HAP-1 (cell line): Measurements from ENCODE around the gene POLR3C.
"Not testable (repeated sequence)": the region's sequence is repeated elsewhere in the genome, so short reads cannot be mapped to it uniquely, and the experiment has no call there.

Experiments
- DNase-seq, 2 experiments: peaks; one replicate each; pipeline ENCODE4 v3.0.0-alpha.2; 2016 to 2020; ENCODE audit warnings: low spot score in 2 of 2
- H3K27me3 ChIP-seq: fragments of 250-450 bp; sonication (Bioruptor Pico); 2 replicates; pipeline ENCODE4 v1.5.1; 2020; ENCODE audit warnings: low read depth, mild to moderate bottlenecking, moderate library complexity
- H3K36me3 ChIP-seq: fragments of 250-450 bp; sonication (Bioruptor Pico); replicated peaks from 2 replicates; pipeline ENCODE4 v1.5.1; 2020; ENCODE audit warnings: mild to moderate bottlenecking
- H3K4me1 ChIP-seq: fragments of 250-450 bp; sonication (Bioruptor Pico); 2 replicates; pipeline ENCODE4 v1.5.1; 2020; ENCODE audit warnings: mild to moderate bottlenecking
- H3K4me3 ChIP-seq: fragments of 250-450 bp; sonication (Bioruptor Pico); 2 replicates; pipeline ENCODE4 v1.5.1; 2020; ENCODE audit warnings: mild to moderate bottlenecking, moderate library complexity
- H3K9me3 ChIP-seq: fragments of 250-450 bp; sonication (Bioruptor Pico); 2 replicates; pipeline ENCODE4 v1.5.1; 2020; ENCODE audit warnings: mild to moderate bottlenecking, moderate library complexity
- in situ Hi-C: fragments of 300-500 bp; cut with MboI; formaldehyde crosslinking; loops from 3 replicates; pipeline ENCODE4 v1.14.3; 2020; ENCODE audit warnings: low sequenced_read_pairs, inconsistent platforms, mixed read lengths

POLR3C gene

DNA sequence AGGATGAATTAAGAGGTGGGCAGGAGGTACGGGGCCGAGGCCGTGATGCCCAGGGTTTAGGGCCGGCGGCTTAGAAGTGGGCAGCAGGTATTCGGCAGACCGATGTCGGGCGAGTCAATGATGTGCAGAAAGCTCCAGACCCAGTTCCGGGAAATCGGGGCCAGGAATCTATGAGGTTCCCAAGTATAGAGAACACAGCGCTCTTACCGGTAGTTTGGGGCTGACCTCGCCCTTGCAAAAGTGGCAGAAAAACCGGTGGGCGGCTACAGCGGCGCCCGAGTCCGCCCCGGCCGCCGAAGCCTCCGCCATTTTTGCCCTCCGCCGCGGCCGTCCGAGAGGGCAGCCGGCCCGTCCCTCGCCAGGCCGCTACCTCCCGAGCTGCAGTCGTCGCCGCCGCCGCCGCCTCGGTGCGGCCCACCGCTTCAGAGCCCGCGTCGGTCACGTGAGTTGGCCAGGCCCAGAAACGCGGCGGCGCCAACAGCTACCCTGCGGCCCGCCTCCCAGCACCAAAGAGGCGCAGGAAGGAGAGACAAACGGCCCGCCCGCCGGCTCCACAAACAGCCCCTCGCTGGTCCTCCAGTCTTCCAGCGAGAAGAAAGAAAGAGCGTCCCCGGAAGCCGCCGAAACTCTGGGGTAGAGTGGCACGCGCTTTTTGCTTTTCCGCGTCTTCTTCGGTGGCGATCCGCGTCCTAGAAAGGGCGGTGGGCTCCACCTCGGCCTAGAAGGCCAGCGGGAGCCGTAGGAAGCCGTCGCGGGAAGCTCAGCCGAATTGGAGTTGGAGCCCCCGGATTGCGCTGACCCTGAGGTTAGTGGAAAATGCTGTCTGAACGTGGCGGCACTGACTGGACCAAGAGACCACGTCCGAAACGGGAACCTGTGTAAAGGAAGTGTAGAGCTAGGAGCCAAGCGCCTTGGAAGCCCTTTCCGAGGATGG lies at the start of gene POLR3C, which contains the start of gene RNF115:
Gene POLR3C (plus strand): TSS at position 636 of the 934 bp plus-strand sequence. CDS start 1,577 bp downstream, outside the sequence.
Gene RNF115 (minus strand): TSS at position 531 of the 934 bp plus-strand sequence. CDS start 222 bp downstream, at position 309.
- in situ Hi-C loops: no loop called here
- Histone ChIP-seq H3K4me3 (peak within 1 kb of the TSS; percentile 78), H3K36me3 (peaks cover 28% of the 10 kb centered on the region), H3K27me3 (no peaks in the 10 kb centered on the region), H3K4me1 (peaks cover 4% of the 10 kb centered on the region; the same call in 1 of the 2 replicates), H3K9me3 (no peaks in the 10 kb centered on the region)
- peak; percentile 90 to 95 for DNase-seq

DNA sequence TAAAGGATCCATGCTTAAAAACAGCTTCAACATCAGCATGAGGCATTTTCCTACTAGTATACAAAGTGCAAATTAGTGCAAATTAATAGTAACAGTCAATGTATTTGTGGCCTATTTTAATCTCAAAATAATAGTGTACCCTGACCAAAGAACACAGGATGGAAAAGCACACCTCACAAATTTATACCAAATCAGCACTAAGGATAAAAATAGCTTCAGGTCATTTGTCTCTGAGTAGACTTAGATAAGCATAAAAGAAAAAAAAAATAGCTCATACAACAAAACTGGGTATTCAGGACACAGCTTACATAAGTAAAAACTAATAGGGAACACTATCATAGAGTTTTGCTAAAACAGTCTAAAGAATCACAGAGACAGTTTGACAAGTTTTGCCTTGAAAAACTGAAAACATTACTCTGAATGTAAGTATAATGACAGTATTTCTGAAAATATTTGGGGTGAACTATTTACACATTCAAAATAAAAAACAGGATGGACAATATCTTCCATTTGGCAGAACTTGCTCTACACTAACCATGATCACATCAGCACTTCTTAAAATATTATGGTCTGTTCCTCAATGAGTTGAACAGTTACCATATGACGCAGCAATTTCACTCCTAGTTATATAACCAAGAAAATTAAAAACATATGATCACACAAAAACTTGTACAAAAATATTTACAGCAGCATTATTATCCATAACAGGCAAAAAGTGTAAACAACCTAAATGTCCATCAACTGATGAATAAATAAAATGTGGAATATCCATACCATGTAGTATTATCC lies 46.4 kb upstream of the POLR3C start:
- no peaks in the 10 kb centered on the region for H3K27me3 ChIP-seq
- no peaks in the 10 kb centered on the region; the same call in 1 of the 2 replicates for H3K4me1 ChIP-seq
- no peaks in the 10 kb centered on the region; the same call in 1 of the 2 replicates for H3K9me3 ChIP-seq
- peaks cover 4% of the 10 kb centered on the region; the same call in 1 of the 2 replicates for H3K36me3 ChIP-seq
- in situ Hi-C loops: loop anchor here (5.0 kb wide), 1 partner anchor 55 kb away; no protein-coding TSS in a partner anchor
- DNase-seq: no peak
- H3K4me3 ChIP-seq: no peak overlapping the region

- peaks cover 4% of the 10 kb centered on the region; the same call in 1 of the 2 replicates for H3K36me3 ChIP-seq
- H3K4me3 ChIP-seq: no peak overlapping the region
- in situ Hi-C loops: loop anchor here (5.0 kb wide), 1 partner anchor 56 kb away; no protein-coding TSS in a partner anchor
- H3K4me1 ChIP-seq: no peaks in the 10 kb centered on the region; the same call in 1 of the 2 replicates
- no peak for DNase-seq
- H3K27me3 ChIP-seq: no peaks in the 10 kb centered on the region
- H3K9me3 ChIP-seq: no peaks in the 10 kb centered on the region; the same call in 1 of the 2 replicates
These were observed 45.9 kb upstream of the POLR3C start for GRCh38 chr1:145778146-145778540.

DNA sequence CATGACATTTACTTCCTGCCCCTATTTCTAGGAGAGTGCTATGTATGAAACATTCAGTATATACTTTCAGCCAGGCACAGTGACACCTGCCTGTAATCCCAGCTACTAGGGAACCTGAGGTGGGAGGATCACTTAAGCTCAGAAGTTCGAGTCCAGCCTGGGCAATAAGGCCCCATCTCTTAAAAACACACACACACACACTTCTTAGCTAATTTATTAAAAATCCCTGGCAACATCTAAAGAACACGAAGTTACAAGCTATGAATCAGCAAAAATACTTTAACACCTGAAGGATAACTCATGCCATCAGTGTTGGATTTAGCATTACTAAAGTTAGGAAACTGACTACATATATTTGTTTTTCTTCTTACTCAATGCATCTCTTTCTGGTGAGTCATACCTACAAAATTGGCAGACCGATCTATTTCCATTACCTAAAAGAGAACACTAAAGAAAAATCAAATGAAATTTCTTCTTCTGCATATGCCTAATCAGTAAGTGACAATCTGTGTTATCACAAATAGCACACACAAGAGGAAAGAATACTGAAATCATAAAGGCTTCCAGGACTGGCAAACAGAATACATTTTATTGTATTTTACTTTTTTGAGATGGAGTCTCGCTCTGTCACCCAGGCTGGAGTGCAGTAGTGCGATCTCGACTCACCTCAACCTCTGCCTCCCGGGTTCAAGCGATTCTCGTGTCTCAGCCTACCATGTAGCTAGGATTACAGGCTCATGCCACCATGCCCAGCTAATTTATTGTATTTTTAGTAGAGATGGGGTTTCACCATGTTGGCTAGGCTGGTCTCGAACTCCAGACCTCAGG lies 41.5 kb upstream of the POLR3C start:
- no peak for DNase-seq
- H3K9me3 ChIP-seq: no peaks in the 10 kb centered on the region; the same call in 1 of the 2 replicates
- in situ Hi-C loops: no loop called here
- H3K36me3 ChIP-seq: peaks cover 4% of the 10 kb centered on the region; the same call in 1 of the 2 replicates
- H3K4me3 ChIP-seq: no peak overlapping the region
- H3K27me3 ChIP-seq: no peaks in the 10 kb centered on the region
- peaks cover 15% of the 10 kb centered on the region for H3K4me1 ChIP-seq

DNA sequence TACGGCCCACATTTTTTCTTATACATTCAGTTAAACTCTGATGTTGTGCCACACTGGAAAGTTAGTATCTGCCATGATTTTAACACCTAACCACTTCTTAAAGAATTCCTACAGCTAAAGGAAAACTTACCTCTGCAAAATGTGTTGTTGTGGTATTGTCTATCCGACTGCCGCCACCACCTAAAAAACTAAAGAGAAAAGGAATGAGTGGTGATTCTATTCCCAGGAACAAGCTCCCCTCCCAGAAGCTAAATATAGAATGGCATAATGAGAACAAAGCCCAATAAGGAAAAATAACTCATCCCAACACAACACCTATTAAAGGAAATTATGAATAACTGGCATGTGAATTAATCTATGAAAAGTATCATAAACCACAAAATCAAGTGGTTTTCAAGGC lies 39.6 kb upstream of the POLR3C start:
- in situ Hi-C loops: no loop called here
- Histone ChIP-seq H3K9me3 (no peaks in the 10 kb centered on the region), H3K4me1 (peaks cover 15% of the 10 kb centered on the region), H3K36me3 (no peaks in the 10 kb centered on the region; the same call in 1 of the 2 replicates), H3K4me3 (no peak overlapping the region), H3K27me3 (no peaks in the 10 kb centered on the region)
- DNase-seq: no peak

- H3K4me3 ChIP-seq: no peak overlapping the region
- in situ Hi-C loops: no loop called here
These were observed 38.5 kb upstream of the POLR3C start for GRCh38 chr1:145785547-145785946.

DNA sequence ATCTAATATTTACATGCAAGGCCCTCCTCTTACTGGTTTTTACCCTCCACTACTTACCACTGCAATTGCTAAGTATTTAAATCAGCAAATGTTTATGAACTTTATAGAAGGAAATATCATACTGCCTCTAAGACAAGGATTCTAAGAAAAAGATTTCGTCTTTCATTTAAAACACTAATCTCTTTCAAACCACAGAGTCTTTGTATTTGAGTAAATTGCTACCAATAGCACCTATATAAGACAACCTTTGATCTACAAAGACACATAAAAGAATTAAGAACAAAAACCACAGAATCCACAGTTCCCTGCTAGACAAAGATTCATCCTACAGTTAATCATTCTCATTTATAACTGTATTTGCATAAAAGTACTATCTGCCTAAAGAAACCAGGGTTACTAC lies 37.7 kb upstream of the POLR3C start:
- in situ Hi-C loops: no loop called here
- DNase-seq: peak in 1 of 2 experiments; percentile 60
- no peaks in the 10 kb centered on the region for H3K27me3 ChIP-seq
- no peak overlapping the region for H3K4me3 ChIP-seq
- peaks cover 15% of the 10 kb centered on the region for H3K4me1 ChIP-seq
- no peaks in the 10 kb centered on the region for H3K9me3 ChIP-seq
- no peaks in the 10 kb centered on the region; the same call in 1 of the 2 replicates for H3K36me3 ChIP-seq

More at GRCh38 chr1:145785547-145785946, 38.5 kb upstream of the POLR3C start:
- no peak for DNase-seq
- Histone ChIP-seq H3K27me3 (no peaks in the 10 kb centered on the region), H3K36me3 (no peaks in the 10 kb centered on the region; the same call in 1 of the 2 replicates), H3K9me3 (no peaks in the 10 kb centered on the region), H3K4me1 (peaks cover 15% of the 10 kb centered on the region)

- in situ Hi-C loops: no loop called here
- Histone ChIP-seq H3K27me3 (no peaks in the 10 kb centered on the region), H3K4me1 (peaks cover 15% of the 10 kb centered on the region), H3K4me3 (no peak overlapping the region), H3K36me3 (no peaks in the 10 kb centered on the region; the same call in 1 of the 2 replicates), H3K9me3 (no peaks in the 10 kb centered on the region)
- DNase-seq: no peak
These were observed 35.4 kb upstream of the POLR3C start for GRCh38 chr1:145788580-145788979.

- H3K4me1 ChIP-seq, H3K4me3 ChIP-seq, DNase-seq, in situ Hi-C loops, H3K27me3 ChIP-seq, H3K36me3 ChIP-seq, H3K9me3 ChIP-seq: not testable (repeated sequence)
These were observed 32.1 kb upstream of the POLR3C start for GRCh38 chr1:145791860-145792259.

- H3K36me3 ChIP-seq: no peaks in the 10 kb centered on the region; the same call in 1 of the 2 replicates
These were observed 31.5 kb upstream of the POLR3C start for GRCh38 chr1:145792484-145792883.

DNA sequence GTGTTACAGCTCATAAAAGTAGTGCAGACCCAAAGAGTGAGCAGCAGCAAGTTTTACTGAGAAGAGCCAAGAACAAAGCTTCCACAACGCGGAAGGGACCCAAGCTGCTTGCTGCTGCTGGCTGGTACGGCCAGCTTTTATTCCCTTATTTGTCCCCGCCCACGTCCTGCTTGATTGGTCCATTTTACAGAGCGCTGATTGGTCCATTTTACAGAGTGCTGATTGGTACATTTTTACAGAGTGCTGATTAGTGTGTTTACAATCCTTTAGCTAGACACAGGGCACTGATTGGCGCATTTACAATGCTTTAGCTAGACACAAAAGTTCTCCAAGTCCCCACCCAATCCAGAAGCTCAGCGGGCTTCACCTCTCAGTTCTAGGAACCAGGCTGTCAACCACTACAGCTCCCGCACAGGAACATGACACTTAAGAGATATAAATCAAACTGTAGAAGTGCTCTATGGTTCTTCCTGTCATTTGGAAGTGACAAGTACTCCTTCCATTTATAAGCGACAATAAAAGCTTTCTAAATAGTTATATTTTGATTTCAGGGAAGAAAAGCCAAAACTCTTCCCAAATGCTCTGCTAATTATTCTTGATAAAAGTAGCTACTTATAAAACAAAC lies 28.6 kb upstream of the POLR3C start:
- H3K4me1 ChIP-seq: no peaks in the 10 kb centered on the region
- no peak for DNase-seq
- H3K9me3 ChIP-seq: no peaks in the 10 kb centered on the region; the same call in 1 of the 2 replicates
- no peak overlapping the region for H3K4me3 ChIP-seq
- no peaks in the 10 kb centered on the region for H3K27me3 ChIP-seq
- in situ Hi-C loops: no loop called here
- no peaks in the 10 kb centered on the region for H3K36me3 ChIP-seq

More at GRCh38 chr1:145792484-145792883, 31.5 kb upstream of the POLR3C start:
- H3K4me1 ChIP-seq: no peaks in the 10 kb centered on the region
- no peaks in the 10 kb centered on the region for H3K27me3 ChIP-seq
- H3K9me3 ChIP-seq: no peaks in the 10 kb centered on the region; the same call in 1 of the 2 replicates
- DNase-seq: no peak
- no peak overlapping the region for H3K4me3 ChIP-seq
- in situ Hi-C loops: no loop called here

DNA sequence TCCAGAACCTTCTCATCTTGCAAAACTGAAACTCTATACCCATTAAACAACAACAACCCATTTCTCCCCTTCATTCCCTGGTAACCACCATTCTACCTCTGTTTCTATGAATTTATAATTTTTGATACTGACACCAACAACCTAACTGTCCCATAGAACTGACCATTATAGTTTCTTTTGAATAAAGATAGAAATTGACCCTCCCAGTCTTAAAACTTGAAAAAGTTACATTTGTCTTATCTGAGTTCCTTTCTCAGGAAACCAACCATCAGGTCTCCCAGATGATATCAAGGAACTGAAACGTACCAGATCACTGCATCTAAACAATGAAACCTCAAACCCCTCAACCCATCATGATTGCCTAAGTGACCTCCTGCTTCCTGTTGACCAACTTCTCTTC lies 27.2 kb upstream of the POLR3C start:
- Histone ChIP-seq H3K4me3 (no peak overlapping the region), H3K27me3 (no peaks in the 10 kb centered on the region), H3K4me1 (no peaks in the 10 kb centered on the region), H3K9me3 (no peaks in the 10 kb centered on the region; the same call in 1 of the 2 replicates), H3K36me3 (no peaks in the 10 kb centered on the region)
- in situ Hi-C loops: no loop called here
- no peak for DNase-seq
